ENCODE results near the gene MLPH. TPM values are rescaled to one million over a fixed set of nuclear protein-coding genes. Genes with fewer than 3 reads are reported as not detected.

Gene MLPH
- total RNA-seq, 1 donor = 40.6 TPM

DNA sequence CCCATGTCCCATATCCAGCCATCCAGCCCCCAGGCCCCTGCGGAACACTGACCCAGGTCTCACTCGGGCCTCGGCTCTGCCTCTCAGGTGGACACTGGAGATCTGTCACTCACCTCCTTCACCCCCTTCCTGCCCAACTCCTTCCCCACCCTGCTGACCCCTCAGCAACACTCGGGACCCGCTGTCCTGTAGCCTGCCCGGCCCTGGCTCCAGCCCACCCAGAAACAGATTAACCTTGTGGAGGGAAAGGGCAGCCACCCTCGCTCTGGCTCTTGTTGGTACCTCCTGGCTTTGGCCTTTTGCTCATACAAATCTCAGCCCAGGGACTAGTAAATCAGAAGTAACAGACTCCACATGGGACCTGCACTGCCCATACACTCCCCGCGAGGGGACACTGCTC lies 49.6 kb downstream of the MLPH start:
- no peak for DNase-seq (ENCODE audit: low read depth)
- TF ChIP-seq CTCF (IDR thresholded peaks at IDR 0.05; ENCODE audit: insufficient read depth, low read depth, low read length) = no peak

DNA sequence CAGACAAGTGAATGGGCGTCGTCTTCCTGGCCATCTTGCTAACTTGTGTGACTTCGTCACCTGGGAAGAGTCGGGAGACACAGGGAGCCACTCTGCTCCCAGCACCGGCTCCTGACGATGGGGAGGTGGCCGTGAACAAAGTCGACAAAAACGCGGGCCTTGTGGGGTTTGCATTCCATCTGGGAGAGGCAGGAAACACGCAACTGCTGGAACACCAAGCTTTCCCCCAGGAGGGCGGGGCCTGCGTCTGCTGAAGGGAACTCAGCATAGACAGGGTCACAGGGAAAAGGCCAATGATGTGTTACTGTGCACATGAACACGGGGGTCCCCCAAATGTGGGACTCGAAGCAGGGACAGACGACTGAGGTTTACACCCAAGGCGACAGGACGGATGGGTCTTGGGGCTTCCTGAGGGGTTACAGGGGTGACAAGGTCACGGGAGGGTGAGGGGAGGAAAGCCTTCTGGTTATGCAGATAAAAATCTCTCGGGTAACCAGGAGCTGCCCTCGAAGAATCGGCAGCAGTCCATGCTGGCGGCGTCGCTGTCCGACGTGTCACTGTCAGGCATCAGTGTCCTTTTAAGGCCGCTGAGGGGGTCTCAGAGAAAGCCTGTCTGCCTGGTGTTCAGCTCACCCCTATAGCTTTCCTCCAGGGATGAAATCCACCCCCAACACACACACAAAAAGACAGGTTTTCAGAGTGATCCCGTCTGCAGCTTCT lies 51.1 kb downstream of the MLPH start:
- H3K4me3 ChIP-seq (ENCODE audit: low read depth, low read length) = no peak overlapping the region
- no peak for DNase-seq (ENCODE audit: low read depth)
- no peak for TF ChIP-seq CTCF (IDR thresholded peaks at IDR 0.05; ENCODE audit: insufficient read depth, low read depth, low read length)

More for the DNA sequence above, 49.6 kb downstream of the MLPH start:
- no peak overlapping the region for H3K4me3 ChIP-seq (ENCODE audit: low read depth, low read length)

DNA sequence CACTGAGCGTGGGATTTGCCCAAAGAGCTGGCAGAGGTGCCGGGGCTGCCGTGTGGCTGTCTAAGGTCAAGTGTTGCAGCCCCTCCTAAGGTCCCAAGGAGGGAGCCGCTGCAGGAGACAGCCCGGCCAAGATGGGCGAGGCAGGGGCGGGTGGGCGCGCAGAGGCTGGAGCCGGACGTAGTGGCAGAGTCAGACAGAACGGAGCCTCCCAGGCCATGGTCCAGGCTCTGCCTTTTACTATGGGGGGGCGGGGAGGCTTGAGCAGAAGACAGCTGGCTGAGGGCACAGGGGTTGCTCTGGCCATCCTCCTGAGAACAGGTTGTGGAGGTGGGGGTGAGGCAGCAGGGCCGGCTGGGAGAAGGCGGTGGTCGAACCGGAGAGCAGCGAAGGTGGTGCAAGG lies 51.9 kb downstream of the MLPH start:
- no peak for TF ChIP-seq CTCF (IDR thresholded peaks at IDR 0.05; ENCODE audit: insufficient read depth, low read depth, low read length)
- no peak overlapping the region for H3K4me3 ChIP-seq (ENCODE audit: low read depth, low read length)
- no peak for DNase-seq (ENCODE audit: low read depth)

DNA sequence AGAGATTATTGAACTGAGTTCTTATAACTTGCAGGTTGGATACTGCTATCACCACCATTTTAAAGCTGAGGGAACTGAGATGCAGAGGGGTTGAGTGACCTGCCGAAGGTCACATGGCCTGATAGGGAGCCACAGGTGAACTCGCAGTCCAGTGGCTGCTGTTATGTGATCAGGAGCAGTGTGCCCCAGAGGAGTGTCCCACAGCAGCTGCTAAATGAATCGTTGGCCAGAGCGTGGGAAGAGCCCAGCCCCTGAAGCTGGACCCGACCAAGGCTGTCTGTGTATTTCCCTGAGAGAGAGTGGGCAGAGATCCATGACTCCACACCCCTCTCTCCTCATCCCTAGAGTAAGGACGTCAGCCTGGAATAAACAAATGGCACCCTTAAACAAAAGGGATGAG lies 52.6 kb downstream of the MLPH start:
- no peak for TF ChIP-seq CTCF (IDR thresholded peaks at IDR 0.05; ENCODE audit: insufficient read depth, low read depth, low read length)
- no peak for DNase-seq (ENCODE audit: low read depth)
- no peak overlapping the region for H3K4me3 ChIP-seq (ENCODE audit: low read depth, low read length)

DNA sequence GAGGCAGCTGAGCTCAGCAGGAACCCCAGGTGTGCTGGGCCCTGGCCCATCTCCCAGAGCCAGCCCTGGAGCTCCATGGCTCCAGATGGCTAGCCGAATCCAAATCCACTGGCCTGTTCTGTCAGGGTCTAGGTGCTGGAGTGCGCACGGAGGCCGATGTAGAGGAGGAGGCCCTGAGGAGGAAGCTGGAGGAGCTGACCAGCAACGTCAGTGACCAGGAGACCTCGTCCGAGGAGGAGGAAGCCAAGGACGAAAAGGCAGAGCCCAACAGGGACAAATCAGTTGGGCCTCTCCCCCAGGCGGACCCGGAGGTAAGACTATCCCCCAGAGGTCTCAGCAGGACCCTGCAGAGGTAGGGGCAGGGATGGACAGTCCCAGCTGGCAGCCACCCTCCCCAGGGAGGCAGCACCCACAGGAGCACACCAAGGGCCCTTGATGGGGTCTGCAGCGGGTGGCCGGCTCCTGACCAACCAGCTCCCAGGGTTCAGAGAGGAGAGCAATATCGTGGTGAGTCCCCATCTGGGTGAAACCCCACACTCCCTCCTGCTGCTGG lies 53.2 kb downstream of the MLPH start:
- H3K4me3 ChIP-seq (ENCODE audit: low read depth, low read length) = no peak overlapping the region
- no peak for TF ChIP-seq CTCF (IDR thresholded peaks at IDR 0.05; ENCODE audit: insufficient read depth, low read depth, low read length)
- DNase-seq (ENCODE audit: low read depth) = no peak

DNA sequence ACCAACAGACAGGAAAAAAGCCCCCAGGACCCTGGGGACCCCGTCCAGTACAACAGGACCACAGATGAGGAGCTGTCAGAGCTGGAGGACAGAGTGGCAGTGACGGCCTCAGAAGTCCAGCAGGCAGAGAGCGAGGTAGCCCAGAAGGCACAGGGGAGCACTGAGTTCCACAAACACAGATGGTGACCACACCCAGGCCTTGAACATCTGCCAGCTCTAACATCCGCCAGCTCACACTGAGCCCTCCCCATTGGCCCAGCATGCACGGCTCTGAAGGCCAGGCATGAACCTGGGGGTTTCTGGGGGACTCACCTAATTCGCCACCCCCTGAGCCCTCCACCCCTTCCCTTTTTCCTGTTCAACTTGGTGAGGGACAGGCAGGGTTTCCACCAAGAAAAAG lies 53.8 kb downstream of the MLPH start:
- TF ChIP-seq CTCF (IDR thresholded peaks at IDR 0.05; ENCODE audit: insufficient read depth, low read depth, low read length) = no peak
- peak; percentile 66 for DNase-seq (ENCODE audit: low read depth)
- no peak overlapping the region for H3K4me3 ChIP-seq (ENCODE audit: low read depth, low read length)

DNA sequence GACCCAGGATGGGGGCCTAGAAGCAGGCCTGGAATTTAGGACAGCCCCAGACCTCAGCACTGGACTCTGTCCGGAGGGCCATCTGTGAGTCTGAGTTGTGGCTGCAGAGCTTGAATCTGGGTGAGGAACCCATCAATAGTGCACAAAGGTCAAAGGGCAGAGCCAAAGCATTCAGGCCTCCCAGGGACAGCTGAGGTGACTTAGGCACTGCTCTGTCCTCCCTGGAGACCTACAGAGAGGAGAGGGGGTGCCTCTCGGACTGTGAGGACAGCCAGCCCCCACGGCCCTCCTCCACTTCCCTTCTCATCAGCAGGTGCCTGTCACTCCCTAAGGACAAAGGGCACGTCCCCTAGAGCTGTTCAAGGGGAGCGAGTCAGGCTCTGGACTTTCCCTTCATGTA lies 54.2 kb downstream of the MLPH start:
- no peak overlapping the region for H3K4me3 ChIP-seq (ENCODE audit: low read depth, low read length)
- no peak for DNase-seq (ENCODE audit: low read depth)
- TF ChIP-seq CTCF (IDR thresholded peaks at IDR 0.05; ENCODE audit: insufficient read depth, low read depth, low read length) = no peak
